Loucy (cell line): ENCODE measurements around the gene TSPYL6.

Source experiments
- EZH2phosphoT487 ChIP-seq: fragments of 200-600 bp; IDR thresholded peaks from 2 replicates; pipeline ENCODE4 v1.6.1; 2018; ENCODE audit warnings: antibody characterized with exemption, mild to moderate bottlenecking, moderate library complexity, borderline replicate concordance
- TF ChIP-seq, protein P1 (sequence below): fragments of 200-600 bp; sonication (generic); conservative IDR thresholded peaks from 2 replicates; pipeline ENCODE4 v1.5.1; 2014; ENCODE audit warnings: mild to moderate bottlenecking, antibody characterized with exemption, low read length

- TF ChIP-seq, protein P1, sequence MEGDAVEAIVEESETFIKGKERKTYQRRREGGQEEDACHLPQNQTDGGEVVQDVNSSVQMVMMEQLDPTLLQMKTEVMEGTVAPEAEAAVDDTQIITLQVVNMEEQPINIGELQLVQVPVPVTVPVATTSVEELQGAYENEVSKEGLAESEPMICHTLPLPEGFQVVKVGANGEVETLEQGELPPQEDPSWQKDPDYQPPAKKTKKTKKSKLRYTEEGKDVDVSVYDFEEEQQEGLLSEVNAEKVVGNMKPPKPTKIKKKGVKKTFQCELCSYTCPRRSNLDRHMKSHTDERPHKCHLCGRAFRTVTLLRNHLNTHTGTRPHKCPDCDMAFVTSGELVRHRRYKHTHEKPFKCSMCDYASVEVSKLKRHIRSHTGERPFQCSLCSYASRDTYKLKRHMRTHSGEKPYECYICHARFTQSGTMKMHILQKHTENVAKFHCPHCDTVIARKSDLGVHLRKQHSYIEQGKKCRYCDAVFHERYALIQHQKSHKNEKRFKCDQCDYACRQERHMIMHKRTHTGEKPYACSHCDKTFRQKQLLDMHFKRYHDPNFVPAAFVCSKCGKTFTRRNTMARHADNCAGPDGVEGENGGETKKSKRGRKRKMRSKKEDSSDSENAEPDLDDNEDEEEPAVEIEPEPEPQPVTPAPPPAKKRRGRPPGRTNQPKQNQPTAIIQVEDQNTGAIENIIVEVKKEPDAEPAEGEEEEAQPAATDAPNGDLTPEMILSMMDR = no peak
- no peak for TF ChIP-seq EZH2phosphoT487
Measured at GRCh38 chr2:54213082-54213481, 42.9 kb downstream of the TSPYL6 start.
